Measurements from ENCODE around the gene TREH.
A peak's percentile ranks its signal among the peaks of the same experiment; 100 is the strongest.
"Not testable (repeated sequence)": the region's sequence is repeated elsewhere in the genome, so short reads cannot be mapped to it uniquely, and the experiment has no call there.

The TREH gene

GRCh38 chr11:118697346-118697745 lies 17.9 kb upstream of the TREH start:
- no peak for DNase-seq (ENCODE audit: low read depth in 2 of 2)

DNA sequence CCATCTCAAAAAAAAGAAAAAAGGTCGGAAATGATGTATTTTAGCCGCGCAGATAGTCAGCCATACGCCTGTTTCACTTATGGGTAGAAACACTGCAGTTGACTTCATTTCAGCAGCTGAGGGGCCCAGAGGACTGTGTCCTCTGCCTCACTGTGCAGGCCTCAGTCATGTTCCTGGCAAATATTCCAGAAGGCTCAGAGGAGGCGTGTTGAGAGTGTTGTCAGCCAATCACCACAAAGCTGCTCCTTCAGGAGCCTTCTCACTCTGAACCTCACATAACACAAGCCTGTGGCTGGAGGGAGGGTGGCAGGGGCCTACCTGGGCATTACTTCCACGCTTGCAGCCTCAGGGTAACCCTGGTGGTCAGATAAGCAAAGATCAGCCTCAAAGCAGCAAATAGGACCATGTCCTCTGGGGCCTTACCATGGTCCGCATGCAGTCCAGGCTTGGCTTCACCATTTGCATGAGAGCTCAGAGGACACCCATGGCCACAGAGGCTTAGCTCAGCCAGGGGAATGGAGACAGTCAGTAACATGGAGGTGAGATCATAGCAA lies 17.3 kb upstream of the TREH start:
- no peak for DNase-seq (ENCODE audit: low read depth in 2 of 2)

DNA sequence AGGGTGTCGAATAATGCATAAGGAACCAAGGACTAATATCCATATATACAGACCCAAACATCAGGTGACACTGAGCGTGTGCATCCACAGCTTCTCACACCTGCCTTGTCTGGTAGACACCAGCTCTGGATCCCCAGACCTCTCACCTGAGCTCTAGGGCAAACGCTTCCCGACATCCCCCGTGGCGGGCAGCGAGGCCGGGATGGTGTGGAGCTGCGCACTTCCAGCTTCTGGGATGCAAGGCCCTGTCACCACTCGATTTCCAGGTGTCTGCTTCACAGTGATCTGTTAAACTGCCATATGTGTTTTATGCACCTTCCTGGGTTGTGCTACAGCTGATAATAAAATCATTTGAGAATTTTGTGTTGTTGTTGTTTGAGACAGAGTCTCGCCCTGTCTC lies 15.3 kb upstream of the TREH start:
- no peak for DNase-seq (ENCODE audit: low read depth in 2 of 2)

DNA sequence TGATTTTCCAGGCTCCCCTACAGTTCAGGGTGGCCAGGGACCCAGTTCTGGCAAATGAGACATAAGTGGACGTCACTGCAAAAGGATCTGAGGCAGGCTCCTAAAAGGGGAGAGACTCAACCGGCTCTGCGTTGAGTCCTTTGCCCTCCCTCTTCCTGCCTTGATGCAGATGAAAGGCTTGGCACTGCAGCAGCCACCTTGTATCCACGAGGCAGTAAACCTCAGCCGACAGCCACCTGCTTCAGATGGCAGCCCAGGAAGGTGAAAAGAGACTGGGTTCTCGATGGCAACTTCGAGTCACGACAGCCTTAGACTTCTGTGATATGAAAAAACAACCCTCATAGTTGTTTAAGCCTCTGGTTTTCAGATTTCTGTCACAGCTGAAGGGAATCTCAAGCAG lies 14.7 kb upstream of the TREH start:
- no peak for DNase-seq (ENCODE audit: low read depth in 2 of 2)

DNA sequence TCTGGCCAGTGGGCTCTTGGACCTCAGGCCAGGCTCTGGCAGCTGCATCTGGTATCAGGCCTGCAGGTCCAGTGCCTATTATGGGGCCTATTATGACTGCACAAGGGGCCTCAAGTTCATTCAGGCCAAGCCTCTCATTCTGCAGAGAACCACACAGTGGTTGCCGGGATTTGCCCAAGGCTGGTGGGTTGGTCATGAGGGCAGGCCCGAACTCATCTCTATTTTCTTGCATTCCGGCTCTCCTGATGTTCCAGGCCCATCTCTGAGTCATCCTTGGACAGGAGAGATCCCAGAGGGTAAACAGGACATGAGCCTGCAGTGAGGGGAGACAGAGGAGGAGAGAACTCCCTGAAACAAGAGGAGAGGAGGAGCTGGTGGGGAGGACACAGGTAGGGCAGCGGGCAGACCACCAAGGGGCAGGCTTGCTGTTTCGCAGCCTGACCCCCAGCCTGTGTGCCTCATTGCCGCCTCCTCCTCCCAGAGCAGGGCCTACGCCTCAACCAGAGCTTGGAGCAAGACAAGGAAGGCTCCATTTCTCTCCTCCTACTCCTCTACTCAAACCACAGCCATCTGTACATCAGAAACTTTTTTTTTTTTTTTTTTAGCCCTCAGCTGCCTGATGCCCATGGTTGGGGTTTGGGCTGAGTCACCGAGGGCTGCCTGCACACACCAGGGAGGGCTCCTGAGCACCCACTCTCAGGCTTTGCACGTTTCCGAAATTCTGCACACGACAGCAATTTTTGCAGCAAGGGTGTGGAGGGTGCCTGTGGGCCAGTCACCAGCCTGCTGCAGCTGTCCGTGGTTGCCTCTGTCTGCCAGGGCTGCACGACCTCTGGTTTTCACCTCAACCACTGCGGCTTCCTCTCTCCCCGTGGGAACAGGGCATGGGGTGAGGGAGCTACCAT lies 12.7 kb upstream of the TREH start:
- peak in 1 of 2 donors; percentile 52 for DNase-seq (ENCODE audit: low read depth in 2 of 2)

GRCh38 chr11:118690553-118691304 lies 11.3 kb upstream of the TREH start:
- DNase-seq (ENCODE audit: low read depth in 2 of 2): no peak

DNA sequence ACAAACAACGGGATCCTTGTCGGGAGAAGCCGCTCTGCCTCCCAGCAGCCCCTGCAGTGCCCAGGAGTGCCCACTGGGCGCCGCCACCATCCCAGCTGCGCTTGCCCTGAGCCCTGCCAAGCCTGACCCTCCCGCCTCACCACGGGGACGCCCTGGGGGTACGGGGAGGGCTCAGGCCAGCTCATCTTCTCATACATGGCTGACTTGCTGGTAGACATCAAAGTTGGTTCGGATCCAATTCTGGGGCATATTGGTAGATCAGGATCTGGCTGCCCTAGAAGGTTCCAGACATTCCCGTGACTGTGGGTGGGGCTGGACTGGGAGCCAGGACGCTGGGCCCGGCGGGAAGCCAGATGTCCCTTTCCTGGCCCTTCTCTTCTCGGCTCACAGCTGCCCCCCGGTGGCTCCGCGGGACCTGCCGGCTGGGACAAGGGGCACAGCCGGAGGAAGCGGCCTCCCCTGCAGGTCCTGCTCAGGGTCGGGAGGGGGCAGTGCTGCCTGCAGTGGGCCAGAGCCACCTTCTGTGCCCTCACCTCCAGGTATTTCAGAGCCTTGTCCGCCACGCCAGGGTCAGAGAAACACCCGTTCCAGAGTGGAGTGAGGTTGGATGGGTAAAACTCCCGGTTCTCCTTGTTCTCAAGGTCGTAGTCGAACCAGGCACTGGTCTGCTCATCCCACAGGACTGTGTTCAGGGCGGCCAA lies 10.6 kb upstream of the TREH start:
- DNase-seq (ENCODE audit: low read depth in 2 of 2): peak; percentile 72 to 74

DNA sequence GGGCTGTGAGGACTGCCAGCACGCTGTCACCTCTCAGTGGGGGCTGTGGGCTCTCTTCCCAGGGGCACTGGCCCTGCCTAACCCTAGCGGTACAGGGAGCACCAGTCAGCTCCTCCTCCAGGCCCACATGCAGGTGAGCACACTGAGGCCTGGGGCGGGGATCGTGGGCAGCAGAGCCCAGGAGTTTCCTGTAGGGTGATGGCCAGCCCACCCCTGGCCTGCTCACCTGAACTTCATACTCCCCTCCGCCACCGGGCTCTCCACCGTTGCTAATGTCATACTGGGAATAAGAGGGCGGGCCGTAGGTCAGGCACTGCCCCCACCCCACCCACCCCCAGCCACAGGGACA lies 10.0 kb upstream of the TREH start:
- no peak for DNase-seq (ENCODE audit: low read depth in 2 of 2)

DNA sequence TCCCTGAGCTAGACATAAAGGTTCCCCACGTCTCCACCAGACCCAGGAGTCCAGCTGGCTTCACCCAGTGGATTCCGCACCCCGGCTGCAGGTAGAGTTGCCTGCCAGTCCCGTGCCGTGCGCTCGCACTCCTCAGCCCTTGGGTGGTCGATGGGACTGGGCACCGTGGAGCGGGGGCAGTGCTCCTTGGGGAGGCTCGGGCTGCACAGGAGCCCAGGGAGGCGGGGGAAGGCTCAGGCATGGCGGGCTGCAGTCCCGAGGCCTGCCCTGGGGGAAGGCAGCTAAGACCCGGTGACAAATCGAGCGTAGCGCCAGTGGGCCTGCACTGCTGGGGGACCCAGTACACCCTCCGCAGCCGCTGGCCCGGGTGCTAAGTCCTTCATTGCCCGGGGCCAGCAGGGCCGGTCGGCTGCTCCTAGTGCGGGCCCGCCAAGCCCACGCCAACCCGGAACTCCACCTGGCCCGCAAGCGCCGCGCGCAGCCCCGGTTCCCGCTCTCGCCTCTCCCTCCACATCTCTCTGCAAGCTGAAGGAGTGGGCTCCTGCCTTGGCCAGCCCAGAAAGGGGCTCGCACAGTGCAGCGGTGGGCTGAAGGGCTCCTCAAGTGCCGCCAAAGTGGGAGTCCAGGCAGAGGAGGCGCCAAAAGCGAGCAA lies 9.5 kb upstream of the TREH start:
- no peak for DNase-seq (ENCODE audit: low read depth in 2 of 2)

DNA sequence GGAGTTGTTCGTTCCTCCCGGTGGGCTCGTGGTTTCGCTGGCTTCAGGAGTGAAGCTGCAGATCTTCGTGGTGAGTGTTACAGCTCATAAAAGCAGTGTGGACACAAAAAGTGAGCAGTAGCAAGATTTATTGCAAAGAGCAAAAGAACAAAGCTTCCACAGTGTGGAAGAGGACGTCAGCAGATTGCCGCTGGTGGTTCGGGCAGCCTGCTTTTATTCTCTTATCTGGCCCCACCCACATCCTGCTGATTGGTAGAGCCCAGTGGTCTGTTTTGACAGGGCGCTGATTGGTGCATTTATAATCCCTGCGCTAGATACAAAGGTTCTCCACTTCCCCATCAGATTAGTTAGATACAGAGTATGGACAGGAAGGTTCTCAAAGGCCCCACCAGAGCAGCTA lies 8.9 kb upstream of the TREH start:
- DNase-seq (ENCODE audit: low read depth in 2 of 2): not testable (repeated sequence)

- no peak for DNase-seq (ENCODE audit: low read depth in 2 of 2)
Observed at GRCh38 chr11:118687906-118688305, 8.5 kb upstream of the TREH start.

DNA sequence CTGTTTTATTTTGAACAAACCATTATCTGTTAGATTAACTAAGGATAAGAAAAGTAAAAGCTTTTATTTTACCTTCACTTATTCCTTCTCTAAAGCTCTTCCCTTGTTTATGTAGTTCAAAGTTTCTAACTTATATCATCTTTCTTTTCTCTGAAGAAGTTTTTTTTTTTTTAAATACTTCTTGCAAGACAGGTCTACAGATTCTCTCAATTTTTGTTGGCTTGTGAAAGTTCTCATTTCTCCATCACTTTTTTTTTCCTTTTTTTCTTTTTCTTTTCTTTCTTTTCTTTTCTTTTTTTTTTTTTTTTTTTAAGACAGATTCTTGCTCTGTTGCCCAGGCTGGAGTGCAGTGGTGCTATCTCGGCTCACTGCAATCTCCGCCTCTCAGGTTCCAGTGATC lies 4.7 kb upstream of the TREH start:
- DNase-seq (ENCODE audit: low read depth in 2 of 2): no peak

GRCh38 chr11:118682939-118683338 lies 3.5 kb upstream of the TREH start:
- DNase-seq (ENCODE audit: low read depth in 2 of 2): not testable (repeated sequence)

- DNase-seq (ENCODE audit: low read depth in 2 of 2): no peak
Observed at GRCh38 chr11:118682372-118682771, 2.9 kb upstream of the TREH start.

DNA sequence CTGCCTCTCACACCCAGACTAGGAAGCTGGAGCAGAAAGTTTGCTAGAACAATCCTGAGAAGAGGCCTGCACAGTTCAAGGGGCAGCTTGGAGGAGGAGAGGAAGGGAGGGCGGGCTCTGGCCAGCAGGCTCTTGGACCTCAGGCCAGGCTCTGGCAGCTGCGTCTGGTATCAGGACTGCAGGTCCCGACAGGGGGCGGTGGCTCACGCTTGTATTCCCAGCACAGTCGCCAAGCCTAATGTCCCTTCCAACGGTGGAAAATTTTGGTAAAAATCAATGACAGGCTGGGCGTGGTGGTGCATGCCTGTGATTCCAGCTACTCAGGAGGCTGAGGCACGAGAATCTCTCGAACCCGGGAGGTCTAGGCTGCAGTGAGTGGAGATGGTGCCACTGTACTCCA lies 542 bp downstream of the TREH start:
- DNase-seq (ENCODE audit: low read depth in 2 of 2): not testable (repeated sequence)

DNA sequence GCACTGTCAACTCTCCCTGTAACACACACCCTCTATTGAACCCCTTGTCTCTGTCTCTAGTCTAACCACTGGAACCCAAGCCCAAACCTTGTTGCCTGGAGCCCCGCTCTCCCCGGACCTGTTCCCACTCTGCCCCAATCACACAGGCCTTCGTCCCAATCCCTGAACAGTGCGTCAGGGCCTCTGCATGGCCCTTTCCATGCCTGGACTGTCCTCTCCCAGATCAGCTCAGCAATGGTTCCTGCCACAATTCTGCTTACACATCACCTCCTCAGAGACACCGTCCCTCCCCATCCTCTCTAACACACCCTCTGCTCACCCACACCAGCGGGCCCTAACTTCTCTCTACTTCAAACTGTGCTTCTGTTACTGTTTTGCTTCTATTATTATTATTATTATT lies 1.5 kb downstream of the TREH start:
- no peak for DNase-seq (ENCODE audit: low read depth in 2 of 2)

DNA sequence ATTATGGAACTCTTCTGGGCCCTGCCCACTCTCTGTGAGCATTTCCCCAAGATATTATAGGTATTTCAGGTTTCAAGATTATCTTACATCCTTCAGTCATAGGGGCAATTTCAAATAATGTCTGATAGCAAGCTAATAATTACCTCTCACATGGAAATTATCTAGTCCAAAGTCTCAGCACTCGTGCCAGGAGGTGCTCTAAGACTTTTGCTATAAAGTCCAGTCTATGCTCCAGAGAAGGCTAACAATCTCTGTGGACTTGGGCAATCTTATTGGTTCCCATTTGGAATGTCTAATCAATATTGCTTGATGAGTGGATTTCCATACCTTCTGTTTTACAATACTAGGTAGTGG lies 5.4 kb downstream of the TREH start:
- no peak for DNase-seq (ENCODE audit: low read depth in 2 of 2)

- no peak for DNase-seq (ENCODE audit: low read depth in 2 of 2)
Observed at GRCh38 chr11:118673361-118674081, 5.9 kb downstream of the TREH start.

DNA sequence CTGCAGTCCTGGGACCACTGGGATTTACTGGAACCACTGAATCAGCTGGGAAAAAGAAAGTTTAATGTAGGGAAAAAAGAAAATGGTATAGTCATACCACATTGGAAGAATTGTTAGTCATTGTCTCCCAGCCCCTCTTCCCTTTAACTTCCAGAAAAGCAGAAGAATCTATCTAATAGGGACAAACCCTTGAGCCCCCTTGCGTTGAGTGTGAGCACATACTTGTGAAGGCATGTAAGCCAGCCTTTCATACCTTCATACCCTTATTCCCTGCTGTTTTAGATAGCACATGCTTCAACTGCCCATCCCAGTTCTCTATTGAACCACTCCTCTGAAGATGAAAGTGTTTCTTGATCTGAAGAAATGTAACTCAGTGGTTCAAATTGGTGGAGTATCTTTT lies 6.6 kb downstream of the TREH start:
- DNase-seq (ENCODE audit: low read depth in 2 of 2): no peak

GRCh38 chr11:118671254-118671653 lies 8.2 kb downstream of the TREH start:
- no peak for DNase-seq (ENCODE audit: low read depth in 2 of 2)

- DNase-seq (ENCODE audit: low read depth in 2 of 2): no peak
Observed at GRCh38 chr11:118670063-118670462, 9.4 kb downstream of the TREH start.
